ENCODE measurements around the gene VPS13D. TPM values are rescaled to one million over a fixed set of nuclear protein-coding genes. Genes with fewer than 3 reads are reported as not detected.

VPS13D gene
- total and polyA plus RNA-seq, 2 experiments from 2014 or later, result 10.7 to 34.9 TPM

- TF ChIP-seq ZNF462 (CRISPR knock-in tag; IDR thresholded peaks at IDR 0.05) (no peak), CREB1 (CRISPR knock-in tag; IDR thresholded peaks at IDR 0.05; ENCODE audit: low read depth) (no peak), REST (IDR thresholded peaks at IDR 0.05; ENCODE audit: unreplicated experiment) (no peak), STAT1 (IDR thresholded peaks at IDR 0.05; ENCODE audit: unreplicated experiment) (no peak)
Observed at GRCh38 chr1:12376236-12377045, 146.6 kb downstream of the VPS13D start (continued).

Measured in GM23338 (cell line).